ENCODE data around the gene CLECL1.

CLECL1 gene

DNA sequence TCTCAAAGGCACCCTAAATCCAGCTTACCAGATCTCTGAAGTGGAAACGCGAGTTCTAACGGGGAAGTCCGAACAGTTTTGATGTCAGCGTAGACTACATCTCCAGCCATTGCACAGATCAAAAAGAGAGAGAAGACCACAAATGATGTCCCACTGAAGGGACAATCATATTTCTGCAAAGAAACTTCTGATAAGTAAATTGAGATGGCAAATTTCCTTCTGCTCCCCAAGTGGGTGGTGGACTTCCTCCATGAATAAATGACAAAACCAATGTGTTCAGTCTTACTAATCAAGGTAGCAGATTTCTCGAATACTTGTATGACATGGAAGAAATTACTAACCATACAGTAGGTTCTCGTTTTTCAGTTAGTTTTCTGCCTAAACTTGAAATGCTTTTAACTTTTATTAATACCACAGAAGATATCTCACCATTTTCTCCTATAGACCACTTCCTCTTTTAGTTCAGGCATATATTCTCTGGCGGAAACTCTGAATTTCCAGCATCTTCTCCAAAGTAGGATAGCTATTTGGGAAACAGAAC, at the start of gene CLECL1:
CLECL1 (minus strand) TSS at position 177 of the 541 bp plus-strand sequence.
- no peak for DNase-seq (ENCODE audit: low read depth in 2 of 2)

DNA sequence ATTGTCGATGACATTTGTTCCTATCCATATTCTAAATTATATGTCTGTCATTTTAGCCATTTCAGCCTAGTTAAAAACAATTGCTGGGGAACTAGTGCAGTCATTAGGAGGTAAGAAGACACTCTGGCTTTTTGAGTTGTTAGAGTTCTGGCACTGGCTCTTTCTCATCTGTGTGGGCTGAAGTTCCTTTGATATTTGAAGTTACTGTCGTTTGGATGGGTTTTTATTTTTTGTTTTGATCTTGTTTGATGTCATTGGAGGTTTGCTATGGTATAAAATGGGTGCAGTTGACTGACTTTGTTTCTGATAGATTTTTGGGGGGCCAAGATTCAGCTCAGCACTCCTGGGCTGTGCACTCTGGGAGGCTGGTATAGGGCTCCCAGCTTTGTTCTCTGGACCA, 48.5 kb upstream of the CLECL1 start:
- DNase-seq (ENCODE audit: low read depth in 2 of 2) = no peak

DNA sequence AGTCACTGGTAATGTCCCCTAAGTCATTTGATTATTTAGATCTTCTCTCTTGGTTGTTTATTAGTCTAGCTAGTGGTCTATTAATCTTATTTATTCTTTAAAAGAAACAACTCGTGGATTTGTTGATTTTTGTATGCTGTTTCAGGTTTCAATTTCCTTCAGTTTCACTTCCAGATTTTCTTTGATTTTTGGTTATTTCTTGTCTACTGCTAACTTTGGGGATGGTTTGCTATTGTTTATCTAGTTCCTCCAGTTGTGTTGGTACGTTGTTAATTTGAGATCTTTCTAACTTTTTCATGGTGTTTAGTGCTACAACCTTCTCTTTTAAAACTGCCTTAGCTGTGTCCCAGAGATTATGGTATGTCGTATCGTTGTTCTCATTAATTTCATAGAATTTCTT, 46.3 kb upstream of the CLECL1 start:
- no peak for DNase-seq (ENCODE audit: low read depth in 2 of 2)

DNA sequence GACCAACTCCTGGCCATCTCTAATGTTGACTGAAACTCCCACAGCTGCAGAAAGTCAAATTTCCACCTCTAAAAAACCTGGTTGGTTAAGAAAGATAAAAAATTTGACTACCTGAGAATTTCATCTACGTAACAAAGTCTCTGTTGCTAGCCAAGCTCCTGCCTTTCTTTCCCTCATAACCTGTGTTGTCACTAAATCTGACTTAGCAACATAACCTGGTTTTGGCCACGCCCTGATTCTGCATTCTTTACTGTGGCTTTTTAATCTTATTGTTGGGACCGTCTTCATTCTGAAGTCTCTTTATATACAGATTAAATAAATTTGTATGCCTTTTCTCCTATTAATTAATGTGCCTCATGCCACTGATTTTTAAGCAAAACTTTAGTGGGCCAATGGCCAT, 43.9 kb upstream of the CLECL1 start:
- DNase-seq (ENCODE audit: low read depth in 2 of 2) = no peak

DNA sequence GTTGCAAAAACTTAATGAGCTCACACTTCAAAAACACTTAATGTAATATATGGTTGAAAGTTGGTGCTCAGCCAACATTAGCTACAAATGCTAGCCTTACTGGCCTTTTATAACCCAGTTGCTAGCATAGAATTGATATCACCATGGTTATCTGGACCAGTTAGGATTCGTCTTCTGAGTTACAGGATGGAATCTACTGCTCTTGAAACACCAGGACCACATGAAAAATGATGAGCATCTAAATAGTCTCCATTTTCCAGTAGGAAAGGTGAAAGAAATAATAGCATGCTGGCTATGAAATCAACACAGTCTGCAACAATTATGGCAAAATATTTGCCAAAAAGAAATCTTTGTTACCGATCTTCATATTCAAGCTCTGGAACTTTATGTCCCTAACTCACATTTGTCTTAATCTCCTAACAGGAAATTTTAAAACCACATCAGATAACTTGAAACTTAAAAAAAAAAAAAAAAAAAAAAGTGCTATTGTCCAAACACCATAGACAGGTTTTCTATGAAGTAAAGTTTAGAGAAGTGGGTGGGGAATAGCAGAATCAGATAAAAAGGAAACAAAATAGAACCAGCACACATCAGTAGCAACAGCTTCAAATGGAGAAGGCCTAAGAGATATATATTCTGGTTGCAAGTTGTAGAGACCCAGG, 40.5 kb upstream of the CLECL1 start:
- DNase-seq (ENCODE audit: low read depth in 2 of 2) = no peak

DNA sequence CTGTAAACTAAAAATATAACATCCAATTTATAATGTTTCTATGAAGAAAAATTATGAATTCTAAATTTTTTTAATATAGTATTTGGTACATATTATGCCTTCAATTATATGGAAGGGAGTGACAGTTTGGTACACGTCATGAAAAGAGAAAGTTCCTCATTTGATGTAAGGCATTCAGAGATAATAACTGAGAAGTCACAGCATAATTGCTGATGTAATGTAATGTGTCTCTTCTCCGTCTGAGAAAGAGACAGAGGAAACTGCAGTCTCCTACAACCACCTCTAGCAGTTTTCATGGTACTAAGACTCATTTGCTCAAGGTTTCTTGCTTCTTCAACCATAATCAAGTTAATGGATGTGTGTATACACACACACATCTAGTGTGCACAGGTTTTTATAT, 30.1 kb upstream of the CLECL1 start:
- no peak for DNase-seq (ENCODE audit: low read depth in 2 of 2)

DNA sequence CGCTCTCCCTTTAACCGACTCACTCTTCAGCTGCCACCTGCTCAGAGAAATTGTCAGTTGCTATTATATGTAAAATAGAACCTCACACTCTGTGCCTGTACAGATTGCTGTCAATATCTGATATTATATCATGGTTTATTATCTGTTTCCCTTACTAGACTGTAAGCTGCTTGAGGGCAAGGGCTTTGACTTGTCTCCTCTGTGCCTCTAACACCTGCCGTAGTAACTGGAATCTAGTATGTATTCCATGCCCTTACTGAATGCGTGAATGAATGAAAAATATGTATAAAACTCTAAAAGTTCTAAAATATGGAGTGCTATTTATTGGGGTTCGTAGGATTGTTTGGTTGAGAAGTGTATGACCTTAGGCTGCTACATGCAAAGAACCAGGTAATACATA, 29.5 kb upstream of the CLECL1 start:
- no peak for DNase-seq (ENCODE audit: low read depth in 2 of 2)

DNA sequence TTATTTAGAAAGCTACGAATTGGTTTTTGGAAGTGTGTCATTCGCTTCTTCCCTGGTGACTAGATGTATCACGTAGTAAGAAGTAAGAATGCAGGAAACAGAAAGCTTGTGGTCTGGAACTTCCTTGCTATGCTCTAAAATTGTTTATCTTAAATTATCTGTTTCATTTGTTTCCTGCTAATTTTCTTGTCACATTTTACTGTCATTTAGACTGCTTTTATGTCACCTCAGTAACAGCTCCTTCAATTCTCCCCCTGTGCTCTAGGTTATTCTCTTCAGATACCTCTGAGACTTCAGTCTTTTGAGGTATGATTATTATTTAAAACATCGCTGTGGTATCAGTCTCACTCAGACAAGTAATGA, 28.5 kb upstream of the CLECL1 start:
- DNase-seq (ENCODE audit: low read depth in 2 of 2) = no peak

DNA sequence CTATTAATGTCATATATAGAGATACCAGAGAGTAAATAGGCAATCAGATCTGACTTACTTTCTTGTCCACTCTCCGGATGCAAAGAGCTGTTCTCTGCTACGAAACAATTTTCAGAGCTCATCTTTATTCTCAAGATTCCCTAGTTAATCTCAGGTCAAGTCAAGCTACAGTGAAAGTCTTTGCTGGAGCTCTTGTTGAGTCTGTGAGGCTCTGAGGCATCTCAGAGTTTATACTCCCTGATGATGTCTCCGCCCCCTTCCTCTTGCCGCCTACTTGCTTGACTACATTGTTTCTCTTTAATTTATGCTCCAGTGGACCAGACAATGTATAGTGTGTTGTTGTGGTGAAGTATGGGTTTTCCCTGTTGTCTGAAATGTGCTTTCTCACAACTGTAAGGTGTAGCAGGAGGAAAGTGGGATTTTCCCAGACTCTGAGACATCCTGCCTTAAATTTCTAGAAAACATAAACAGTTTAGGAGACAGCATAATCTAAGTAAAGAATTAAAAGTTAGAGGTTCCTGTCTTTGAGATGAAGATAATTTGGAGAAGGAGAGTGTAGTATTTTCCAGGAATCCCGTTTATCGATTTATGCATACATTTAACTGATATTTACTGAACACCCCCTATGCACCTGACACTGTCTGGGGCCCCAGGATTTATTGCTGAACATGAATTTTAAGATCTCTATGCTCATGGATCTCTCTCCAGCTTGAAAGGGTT, 28.0 kb upstream of the CLECL1 start, which contains the start of gene CD69:
CD69 (minus strand) TSS at position 203 of the 720 bp plus-strand sequence; CDS start at position 122, 81 bp downstream.
- peak in 1 of 2 donors; percentile 72 for DNase-seq (ENCODE audit: low read depth in 2 of 2)

DNA sequence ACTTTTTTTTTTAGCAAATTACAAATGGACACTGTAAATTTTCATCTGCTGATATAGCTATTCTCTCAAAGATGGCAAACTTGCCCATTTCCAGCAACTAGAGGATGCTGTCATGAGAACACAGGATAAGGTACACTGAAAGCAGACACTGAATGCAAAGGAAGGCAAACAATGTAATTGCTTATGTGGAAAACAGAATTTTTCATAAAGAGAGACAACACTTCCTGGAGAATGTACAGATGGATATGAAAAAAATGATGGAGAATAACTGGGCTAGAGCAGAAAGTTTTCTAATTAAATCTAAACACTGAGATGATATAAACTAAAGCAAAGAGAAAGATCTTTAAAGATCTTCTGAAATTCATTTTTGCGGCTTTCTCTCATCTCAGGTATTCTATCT, 27.2 kb upstream of the CLECL1 start:
- DNase-seq (ENCODE audit: low read depth in 2 of 2) = no peak

DNA sequence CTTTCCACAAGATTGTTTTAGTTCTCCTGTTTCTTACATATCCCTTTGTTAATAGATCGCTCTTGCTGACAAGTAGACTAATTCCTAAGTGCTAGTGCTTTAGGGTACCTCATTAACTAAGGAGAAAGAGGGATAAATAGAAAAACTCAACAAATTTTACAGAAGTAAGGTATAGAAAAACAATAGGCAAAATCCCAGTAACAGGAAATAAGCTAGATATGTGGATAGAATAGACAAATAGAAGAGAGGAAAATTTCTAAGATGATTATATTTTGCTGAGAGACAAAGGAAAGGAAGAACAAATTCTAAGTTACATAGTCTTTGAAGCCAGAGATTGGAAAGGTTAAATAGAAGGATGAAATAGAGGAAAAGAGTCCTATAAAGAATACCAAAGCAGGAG, 26.8 kb upstream of the CLECL1 start:
- no peak for DNase-seq (ENCODE audit: low read depth in 2 of 2)

DNA sequence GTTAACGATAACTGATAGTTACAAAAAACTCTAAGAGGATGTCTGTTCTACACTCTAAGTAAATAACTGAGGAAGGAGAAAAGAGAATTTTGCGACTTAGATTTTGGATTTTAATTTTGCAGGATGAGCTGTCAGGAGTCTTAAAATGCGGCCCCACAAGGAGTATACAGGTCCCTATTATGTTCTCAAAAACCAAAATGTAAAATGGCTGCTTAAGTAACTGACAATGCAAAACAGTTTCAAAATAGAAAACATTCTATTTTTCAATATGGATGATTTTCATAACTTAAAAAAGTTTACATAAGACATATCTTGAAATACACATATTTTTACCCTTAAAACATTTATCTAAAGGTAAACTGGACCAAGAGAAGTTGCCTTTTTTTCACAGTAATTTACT, 25.2 kb upstream of the CLECL1 start:
- DNase-seq (ENCODE audit: low read depth in 2 of 2) = no peak

DNA sequence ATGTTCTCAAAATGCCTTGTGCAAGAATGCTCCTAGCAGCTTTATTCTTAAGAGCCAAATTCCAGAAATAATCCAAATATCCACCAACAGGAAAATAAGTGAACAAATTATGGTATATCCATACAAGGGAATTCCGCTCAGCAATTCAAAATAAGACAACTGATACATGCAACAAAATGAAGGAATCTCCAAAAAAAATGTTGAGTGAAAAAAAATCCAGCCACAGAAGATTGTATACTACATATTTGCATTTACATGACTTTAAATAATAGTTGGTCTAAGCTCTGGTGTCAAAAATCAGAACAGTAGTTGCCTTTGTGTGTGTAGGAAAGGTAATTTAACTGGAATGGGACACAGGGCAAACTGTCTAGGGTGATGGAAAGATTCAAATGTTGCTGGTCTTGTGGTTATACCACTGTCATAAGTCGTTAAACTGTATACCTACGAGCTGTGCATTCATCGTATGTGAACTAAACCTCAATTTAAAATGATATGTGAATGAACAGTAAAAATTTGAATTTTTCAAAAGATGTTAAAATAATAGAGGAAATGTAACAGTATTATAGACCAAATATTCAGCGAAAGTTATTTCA, 24.6 kb upstream of the CLECL1 start:
- no peak for DNase-seq (ENCODE audit: low read depth in 2 of 2)

DNA sequence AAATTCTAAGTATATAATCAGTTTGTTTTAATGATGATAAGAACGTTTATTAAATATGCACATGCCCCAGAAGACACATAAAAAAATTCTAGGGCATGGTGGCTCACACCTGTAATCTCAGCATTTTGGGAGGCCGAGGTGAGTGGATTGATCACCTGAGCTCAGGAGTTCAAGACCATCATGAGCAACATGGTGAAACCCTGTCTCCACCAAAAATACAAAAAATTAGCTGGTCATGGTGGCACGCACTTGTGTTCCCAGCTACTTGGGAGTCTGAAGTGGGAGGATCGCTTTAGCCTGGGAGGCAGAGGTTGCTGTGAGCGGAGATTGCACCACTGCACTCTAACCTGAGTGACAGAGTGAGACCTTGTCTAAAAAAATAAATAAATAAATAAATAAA, 23.8 kb upstream of the CLECL1 start:
- no peak for DNase-seq (ENCODE audit: low read depth in 2 of 2)

DNA sequence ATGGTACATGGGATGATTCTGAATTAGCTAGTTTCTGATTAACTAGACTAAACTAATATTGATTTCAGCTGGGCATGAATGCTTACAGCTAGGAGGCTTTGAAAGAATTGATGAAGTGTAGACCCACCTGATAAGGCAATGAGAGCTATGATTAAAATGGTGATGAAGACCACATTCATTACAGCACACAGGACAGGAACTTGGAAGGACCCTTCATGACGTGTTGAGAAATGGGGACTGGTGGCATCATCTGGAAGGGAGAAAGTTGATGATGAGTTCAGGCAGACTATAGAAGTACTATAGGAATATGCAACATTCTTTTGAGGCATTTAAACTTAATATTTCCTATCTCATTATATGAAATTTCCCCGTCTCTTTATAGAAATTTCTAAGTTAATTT, 23.3 kb upstream of the CLECL1 start:
- no peak for DNase-seq (ENCODE audit: low read depth in 2 of 2)

DNA sequence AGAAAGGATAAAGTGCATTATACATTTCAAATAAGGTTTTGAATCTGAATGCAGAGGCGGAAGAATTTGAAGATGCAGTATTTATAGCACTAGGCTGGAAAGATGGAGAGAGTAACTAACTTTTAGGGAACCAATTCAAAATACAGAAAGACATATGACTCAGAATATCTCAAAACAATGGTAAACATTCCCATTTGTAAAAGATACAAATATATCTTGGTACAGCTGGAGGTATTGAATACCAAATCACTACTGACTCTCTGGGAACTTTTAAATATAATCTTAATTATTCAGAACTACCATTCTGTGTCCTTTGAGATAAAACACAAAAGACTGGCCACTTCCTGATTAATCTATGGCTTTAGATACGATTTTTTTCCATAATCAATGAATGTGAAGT, 22.7 kb upstream of the CLECL1 start:
- no peak for DNase-seq (ENCODE audit: low read depth in 2 of 2)

DNA sequence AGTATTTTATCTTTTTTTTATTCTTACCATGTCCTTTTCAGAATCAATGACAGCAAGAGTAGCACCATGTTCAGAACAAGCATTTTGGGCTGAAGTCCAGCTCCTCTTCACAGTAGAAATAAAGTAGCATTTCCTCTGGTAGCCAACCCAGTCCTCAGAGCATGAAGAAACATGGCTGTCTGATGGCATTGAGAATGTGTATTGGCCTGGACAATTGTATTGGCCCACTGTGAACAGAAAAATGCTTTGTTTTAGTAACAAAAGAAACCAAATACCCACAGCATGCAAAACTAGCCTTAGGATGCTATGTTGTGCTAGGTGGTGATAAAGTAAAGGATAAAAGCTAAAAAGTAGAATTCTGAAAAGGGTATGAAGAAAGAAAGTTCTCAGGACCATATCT, 22.1 kb upstream of the CLECL1 start:
- DNase-seq (ENCODE audit: low read depth in 2 of 2) = no peak

DNA sequence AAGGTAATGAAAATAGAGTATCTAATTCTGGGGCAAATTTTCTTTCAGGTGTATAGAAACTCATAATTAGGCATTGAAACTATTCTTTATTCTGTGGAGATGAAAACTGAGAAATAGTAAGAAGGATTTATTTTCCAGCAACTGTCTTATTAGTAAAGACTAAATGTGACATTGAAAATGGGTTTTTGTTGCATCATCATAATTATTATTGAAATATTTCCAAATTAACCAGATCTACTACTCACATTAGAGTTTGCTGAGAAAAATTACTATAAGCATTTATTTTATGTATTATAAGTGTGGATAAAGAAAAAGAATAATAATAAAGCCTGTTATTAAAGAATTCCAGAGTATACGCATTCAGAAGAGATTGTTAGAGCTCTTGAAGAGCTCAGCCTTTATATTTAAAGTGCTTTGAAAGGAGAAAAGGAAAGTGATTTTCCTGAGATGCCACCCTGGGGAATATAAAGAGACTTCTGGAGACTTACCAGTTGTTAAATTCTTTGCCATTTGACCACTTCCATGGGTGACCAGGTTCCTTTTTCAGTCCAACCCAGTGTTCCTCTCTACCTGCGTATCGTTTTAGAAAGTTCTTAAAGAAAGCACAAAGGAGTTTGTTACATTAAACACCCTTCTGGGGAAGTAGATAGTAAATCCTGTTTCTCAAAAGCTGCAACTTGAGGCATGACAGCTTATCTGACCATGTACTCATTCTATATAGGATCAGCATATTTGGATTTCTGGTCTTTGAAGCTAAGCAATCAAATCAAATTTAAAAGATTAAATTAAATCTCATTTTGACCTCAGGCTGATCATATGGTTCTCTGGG, 21.4 kb upstream of the CLECL1 start:
- no peak for DNase-seq (ENCODE audit: low read depth in 2 of 2)

DNA sequence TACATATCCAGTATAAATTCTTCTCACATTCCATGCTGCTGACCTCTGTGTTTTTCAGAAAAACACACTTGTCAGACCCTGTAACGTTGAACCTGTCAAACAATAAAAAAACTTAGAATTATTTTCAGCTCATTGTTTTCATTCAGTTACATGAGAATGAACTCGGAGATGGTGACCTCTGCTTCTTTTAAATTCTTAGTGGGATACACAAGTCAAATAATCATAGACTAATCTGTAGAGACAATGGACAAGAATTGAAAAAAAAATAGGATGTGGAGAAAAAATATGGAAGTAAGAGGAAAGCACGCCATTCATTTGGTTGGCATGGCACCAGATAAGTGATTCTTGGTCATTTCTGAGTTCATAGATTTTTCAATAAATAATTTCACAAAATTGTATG, 20.6 kb upstream of the CLECL1 start:
- no peak for DNase-seq (ENCODE audit: low read depth in 2 of 2)

DNA sequence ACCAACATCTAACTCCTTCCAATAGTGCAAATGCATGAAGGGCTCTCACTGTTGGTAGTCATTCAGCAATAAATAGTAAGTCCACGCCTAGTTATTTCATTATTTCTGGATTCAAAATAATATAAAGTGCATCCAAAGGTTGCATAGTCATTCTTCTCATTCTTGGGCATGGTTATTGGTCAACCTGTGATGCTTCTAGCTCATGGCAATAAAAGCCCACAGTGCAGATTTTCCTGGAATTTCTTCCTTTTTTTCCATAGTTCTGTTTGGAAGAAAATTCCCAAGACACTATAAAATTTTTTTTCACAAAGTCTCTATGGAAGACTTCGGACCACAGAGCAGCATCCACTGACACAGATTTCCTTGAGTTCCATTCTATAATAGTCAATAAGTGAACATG, 20.2 kb upstream of the CLECL1 start:
- DNase-seq (ENCODE audit: low read depth in 2 of 2) = no peak

DNA sequence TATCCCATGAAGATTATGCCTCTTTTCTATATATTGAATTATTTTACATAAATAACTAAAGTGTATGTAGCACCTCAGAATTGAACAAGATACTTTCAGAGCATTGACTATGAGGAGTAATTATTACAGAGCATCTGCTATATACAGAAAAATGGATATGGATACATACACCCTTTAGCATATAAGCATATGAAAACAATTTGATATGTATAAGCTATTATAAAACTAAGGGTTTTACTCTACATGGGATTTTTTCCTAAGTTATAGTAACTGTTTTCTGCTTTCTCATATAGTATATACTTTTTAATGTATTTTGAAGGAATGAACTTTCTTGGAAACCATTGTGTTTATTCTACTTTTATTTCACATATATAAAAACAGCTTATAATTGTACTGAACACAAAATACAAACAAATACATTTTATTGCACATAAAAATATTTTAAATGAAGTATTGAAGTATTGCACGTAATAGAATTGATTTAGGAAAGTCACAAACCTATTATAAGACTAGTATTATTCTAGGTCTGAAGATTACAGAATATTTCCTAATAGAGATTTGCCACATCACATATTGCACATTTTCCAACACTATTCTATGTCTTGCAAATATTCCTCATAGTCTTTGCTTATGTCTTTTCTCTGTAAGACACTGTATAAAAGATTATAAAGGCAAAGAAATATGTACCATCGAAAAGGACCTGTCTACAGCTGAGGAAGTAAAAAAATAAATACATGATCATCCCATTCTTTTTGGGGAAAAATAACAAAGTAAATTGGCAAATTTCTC, 19.4 kb upstream of the CLECL1 start:
- no peak for DNase-seq (ENCODE audit: low read depth in 2 of 2)

Data from stimulated activated CD4-positive, alpha-beta T cell treated with anti-CD3 and anti-CD28 coated beads, Interleukin-4, amount 100 ng/mL, for 48 hours (primary cell).